Stimulated activated naive CD8-positive, alpha-beta T cell treated with anti-CD3 and anti-CD28 coated beads, Interleukin-15, Interleukin-2, amounts not matched to agents 100 U/mL and 50 U/mL, for 24 hours (primary cell): ENCODE measurements around the gene CLSTN3.

Experiments used
- ATAC-seq: fragments of 150-1000 bp; cut with Tn5 transposase; one replicate; pipeline ENCODE4 v1.10.0; 2021
- DNase-seq: peaks from one replicate; pipeline ENCODE4 v3.0.0; 2021

Gene CLSTN3

DNA sequence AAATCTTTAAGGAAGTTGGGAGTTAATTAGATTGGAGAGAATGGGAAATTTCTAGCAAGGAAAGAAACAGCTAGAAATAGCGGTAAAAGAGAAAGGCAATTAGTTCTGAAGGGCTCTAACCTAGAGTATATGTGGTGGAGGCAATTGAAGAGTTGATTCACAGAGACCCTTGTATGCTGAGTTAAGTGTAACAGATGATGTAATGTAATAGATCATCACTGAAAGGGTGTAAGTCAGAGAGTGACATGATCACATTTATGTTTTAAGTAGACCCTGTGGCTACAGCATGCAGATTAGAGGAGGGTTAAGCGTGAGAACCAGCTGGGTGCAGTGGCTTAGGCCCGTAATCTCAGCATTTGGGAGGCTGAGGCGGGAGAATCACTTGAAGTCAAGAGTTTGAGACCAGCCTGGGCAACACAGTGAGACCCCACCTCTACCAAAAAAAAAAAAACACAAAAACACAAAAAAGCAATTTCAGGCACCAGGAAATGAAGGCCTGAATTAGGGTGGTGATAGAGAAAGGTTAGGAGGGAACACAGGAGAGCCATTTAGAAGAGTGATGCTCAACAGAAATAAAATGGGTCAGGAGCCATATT lies 4.4 kb upstream of the CLSTN3 start:
- DNase-seq (no peak), ATAC-seq (no peak)

DNA sequence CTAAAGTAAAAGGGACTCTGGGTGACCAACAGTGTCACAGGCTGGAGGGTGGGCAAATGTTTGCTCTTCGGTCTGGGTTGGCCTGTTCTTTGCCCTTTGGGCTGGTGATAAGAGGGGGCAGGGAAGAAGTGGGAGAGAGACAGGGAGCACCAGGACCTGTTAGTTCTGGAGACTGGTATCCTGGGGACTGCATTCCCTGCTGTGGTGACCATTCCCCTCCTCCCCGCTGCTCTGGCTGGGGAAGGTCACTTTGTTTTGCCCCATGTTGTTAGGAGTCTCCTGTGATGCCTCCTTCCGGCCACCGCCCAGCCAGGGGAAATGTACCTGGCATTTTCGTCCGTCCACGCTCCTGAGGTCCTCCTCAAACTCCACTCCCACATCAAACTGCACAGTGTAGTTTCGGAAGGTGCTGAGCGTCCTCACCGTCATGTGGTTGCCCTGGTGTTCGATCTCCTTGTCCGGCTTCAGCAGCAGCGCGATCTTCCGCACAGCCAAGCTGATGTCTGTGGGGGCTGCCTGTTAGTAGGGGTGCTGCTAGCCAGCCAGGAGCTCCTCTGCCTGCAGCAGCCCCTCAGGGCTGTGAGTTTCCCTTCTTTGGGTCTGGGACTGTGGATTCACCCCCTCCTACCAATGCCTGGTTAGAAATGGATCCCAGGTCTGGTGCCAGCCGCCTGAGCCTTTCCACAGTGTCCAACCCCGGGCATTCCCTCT lies 2.1 kb upstream of the CLSTN3 start:
- DNase-seq = no peak
- no peak for ATAC-seq

DNA sequence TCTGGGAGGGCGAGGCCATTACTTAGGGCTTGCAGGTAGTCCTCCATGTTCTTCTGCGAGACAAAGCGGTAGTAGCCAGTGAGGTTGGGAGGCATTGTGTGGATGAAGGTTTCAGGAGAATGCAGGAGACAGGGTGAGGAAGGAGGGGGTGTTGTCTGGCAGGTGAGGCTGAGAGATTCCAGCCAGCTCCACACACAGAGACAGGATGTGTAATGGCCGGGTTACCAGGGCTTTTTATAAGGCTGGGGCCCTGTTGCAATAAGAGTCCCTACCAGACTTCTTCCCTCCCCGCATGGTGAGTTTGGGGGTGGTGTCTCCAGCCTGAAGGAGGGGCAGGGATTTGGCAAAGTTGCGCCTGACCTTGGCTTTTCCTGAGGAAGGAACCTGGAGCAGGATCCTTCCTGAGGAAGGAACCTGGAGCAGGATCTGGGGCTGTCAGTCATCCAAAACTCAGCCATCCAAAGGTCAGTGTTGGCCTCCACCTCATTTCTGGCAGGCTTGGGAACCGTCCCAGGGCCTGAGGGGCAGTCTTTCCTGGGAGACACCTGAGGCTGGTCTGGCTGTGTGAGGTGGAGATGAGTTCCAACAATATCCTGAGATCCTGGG lies 1.4 kb upstream of the CLSTN3 start, which contains the start of gene RBP5:
TSS of gene RBP5 (minus strand) at position 209 of the 606 bp plus-strand sequence. CDS start at position 95, 114 bp downstream.
- no peak for DNase-seq
- no peak for ATAC-seq

DNA sequence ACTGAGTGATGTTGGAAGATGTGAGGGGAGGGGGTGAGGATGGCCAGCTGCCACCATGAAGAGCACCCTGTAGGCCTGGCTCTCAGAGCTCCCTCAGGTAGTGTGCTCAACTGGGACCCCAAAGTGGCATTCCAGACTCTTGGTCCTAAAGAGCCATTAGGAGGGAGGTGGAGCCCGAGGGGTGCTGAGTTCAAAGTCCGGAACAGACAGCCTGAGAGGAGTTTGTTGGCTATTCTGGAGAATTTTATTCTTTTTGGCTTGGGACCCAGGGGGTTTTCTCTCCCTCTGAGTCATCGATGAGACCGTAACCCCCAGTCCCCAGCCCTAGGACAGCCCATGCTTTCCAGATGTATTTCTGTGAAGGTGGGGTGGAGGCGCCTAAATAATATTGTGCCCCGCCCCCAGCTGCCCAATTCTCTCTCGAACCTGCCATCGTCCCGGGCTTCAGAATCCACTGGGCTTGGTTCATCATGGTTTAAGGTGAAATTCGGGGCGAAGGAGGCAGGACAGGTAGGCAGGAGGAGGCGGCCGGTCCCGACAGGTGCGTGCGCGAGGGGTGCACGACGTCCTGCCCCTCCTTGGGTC lies 792 bp upstream of the CLSTN3 start:
- no peak for ATAC-seq
- DNase-seq = no peak

- peak; percentile 73 for DNase-seq
- ATAC-seq = peak; percentile 60
These were observed 730 bp downstream of the CLSTN3 start for GRCh38 chr12:7130701-7131501.

DNA sequence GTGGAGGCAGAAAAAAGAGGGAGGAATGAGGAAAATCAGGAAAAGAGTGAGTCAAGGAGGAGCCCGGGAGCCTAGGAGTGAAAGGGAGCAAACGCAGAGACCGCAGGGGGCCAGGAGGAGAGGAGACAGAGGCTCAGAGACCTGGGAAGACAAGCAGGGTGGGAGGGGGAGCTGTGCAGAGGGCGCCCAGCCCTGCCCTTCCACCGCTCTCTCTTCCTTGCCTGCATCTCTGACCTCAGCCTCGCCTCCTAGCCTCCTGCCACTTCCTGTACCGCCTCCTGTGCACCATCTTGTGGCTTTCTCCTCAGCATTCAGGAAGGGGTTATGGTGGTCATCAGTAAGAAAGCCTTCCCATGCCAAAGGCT lies 1.3 kb downstream of the CLSTN3 start:
- peak; percentile 51 for ATAC-seq
- peak; percentile 59 for DNase-seq

- ATAC-seq = no peak
- DNase-seq = no peak
These were observed 4.4 kb downstream of the CLSTN3 start for GRCh38 chr12:7134396-7135166.

DNA sequence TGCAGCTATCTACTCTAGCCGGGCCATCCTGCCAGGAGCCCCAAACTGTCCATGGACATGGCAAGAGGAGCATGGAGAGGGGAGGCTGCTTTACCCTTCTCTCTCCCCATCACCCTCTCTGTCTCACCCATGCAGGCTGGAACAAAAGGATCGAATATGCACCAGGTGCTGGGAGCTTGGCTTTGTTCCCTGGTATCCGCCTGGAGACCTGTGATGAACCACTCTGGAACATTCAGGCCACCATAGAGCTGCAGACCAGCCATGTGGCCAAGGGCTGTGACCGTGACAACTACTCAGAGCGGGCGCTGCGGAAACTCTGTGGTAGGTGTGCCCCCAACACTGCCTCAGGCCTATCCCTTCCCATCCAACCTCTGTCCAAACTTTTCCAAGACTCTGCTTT lies 5.9 kb downstream of the CLSTN3 start:
- no peak for DNase-seq
- ATAC-seq = no peak

GRCh38 chr12:7136676-7137075 lies 6.5 kb downstream of the CLSTN3 start:
- ATAC-seq = no peak

DNA sequence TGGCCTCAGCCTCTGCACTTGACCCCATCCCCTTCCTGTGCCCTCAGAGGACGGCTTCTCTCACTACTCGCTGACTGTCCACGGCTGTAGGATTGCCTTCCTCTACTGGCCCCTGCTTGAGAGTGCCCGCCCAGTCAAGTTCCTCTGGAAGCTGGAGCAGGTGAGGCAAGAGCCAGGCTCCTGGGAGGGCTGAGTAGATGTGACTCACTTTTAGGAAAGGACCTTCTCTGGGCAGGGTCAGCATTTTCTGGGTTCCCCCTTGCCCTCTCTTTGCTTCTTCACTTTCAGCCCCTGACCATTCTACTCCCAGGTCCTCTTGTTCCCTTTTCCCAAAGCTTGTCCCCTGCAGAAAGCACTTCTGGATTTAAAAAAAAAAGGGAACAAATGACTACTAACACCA lies 7.7 kb downstream of the CLSTN3 start:
- ATAC-seq = no peak
- no peak for DNase-seq

More at GRCh38 chr12:7136676-7137075, 6.5 kb downstream of the CLSTN3 start:
- no peak for DNase-seq

DNA sequence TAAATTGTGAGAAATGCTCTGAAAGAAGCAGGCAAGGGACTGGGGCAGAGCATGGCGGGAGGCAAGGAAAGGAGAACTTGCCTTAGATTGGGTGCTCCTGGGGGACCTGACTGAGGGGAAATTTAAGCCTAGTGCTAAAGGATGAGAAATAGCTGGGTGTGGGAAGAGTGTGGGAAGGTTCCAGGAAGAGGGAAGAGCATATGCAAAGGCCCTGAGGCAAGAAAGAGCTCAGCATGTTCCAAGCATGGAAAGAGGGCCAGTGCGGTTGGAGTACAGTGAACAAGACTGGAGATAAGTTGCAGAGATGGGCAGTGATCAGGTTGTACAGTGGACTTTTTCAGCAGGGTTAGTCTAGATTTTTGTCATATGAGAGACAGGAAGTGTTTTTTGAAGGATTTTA lies 9.0 kb downstream of the CLSTN3 start:
- ATAC-seq = no peak
- DNase-seq = no peak

DNA sequence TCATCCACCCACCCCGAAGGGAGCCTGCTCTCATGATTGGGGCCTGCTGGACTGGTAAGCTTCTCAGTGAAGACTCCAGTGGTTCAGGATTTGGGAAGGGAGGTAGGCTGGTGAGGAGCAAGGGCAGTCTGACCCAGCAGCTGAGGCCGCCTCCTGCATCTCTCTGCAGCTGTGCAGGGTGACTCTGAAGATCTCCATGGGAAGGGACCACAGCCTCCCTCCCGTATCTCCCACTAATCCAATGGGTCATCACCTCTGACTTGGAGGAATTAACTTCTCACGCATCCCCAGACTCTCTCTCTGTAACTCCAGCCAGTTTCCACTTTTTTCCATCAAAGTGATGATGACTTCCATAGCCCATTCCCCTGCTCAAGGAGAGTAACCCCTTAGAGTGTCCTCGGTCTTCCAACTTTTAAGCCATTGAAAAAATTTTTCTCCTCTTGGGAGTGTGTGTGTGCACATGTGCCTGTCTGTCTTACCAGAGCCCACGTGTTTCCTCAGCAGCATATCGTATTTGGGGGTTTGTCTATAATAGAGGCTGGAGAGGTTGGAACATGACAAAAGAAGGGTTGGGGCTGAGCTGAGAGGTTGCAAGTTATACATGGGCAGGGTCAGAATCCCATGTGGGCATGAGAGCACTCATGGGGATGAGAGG lies 11.3 kb downstream of the CLSTN3 start:
- no peak for DNase-seq
- ATAC-seq = no peak

- peak; percentile 61 for DNase-seq
- ATAC-seq = peak; percentile 71
These were observed 12.0 kb downstream of the CLSTN3 start for GRCh38 chr12:7142056-7142644.

- DNase-seq = no peak
- no peak for ATAC-seq
These were observed 12.8 kb downstream of the CLSTN3 start for GRCh38 chr12:7142809-7143465.

DNA sequence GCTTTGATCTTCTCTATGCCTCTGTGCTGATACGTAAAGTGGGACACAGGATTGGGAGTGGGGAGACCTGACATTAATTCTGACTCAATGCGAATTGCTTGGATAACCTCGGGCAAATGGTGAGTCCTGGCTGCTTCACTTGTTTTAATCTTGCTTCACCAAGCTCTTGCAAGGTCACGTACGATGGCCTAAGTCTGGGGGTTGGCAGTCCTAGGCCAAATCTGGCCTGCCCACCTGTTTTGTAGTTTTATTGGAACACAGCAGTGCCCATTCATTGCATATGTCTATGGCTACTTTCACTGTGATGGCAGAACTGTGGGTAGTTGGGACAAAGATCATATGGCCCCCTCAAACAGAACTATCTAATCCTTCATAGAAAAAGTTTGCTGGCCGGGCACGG lies 13.4 kb downstream of the CLSTN3 start:
- DNase-seq (no peak), ATAC-seq (no peak)

DNA sequence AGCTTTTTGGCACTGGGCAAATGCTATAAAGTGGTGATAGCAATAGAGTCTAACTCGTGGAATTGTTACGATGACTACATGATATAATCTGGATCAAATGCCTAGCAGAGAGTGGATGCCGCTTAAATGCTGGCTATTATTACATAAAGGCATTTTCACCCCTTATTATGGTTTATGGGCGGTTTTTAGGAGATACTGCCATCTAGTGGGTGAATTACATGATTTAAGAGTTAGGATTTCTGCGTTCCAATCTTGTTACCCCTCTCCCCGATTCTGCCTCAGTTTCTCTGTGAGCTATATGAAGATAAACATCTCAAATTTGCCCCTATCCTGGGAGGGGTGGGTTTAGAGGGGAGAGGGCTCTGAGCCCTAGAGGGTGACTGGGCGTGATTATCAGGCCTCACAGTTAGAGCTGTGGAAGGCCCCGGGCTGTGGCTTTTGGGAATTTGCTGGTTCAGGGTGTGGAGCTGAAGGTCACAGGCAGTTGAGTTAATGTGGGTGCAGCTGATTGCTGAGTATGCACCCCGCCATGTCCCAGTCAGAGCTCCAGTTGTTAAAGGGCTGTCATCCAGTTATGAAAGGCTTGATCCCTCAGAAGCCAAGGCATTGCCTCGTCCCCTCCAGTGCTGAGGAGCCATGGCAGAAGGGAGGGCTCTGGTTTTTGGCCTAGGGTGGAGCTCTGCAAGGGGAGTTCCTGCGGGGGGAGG lies 14.4 kb downstream of the CLSTN3 start:
- DNase-seq (no peak), ATAC-seq (no peak)

DNA sequence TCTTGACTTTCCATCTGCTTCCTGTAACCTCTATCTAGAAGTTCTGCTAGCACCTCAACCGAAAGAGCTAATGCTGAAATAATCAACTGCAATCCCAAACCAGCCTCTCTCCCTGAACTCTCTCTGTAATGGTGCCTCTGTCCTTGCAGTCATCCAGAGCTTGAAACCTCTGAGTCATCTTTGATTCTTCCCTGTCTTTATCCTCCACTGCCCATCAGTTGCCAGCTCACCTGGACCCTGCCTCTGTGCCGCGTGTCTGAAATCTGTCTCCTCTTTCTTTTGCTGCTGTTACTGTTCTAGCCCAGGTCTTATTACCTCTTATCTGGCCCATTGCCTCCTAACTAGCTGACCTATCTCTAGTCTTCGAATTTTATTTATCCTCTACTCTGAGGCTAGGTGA lies 15.5 kb downstream of the CLSTN3 start:
- ATAC-seq (no peak), DNase-seq (no peak)

DNA sequence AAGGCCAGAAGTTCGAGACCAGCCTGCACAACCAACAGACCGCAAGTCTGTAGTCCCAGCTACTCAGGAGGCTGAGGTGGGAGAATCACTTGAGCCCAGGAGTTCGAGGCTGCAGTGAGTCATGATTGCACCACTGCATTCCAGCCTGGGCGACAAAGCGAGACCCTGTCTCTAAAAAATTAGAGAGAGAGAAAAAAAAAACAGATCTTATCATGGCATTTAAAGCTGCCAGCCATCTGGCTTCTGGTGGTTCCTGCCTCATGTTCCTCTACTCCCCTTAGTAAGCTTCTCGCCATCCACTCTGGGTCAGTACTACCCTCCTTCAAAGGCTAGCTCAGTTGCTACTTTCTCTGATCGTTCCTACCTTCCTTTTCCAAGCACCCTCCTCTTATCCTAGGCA lies 16.1 kb downstream of the CLSTN3 start:
- ATAC-seq (no peak), DNase-seq (no peak)

- ATAC-seq = no peak
- DNase-seq = no peak
These were observed 16.7 kb downstream of the CLSTN3 start for GRCh38 chr12:7146906-7147305.

DNA sequence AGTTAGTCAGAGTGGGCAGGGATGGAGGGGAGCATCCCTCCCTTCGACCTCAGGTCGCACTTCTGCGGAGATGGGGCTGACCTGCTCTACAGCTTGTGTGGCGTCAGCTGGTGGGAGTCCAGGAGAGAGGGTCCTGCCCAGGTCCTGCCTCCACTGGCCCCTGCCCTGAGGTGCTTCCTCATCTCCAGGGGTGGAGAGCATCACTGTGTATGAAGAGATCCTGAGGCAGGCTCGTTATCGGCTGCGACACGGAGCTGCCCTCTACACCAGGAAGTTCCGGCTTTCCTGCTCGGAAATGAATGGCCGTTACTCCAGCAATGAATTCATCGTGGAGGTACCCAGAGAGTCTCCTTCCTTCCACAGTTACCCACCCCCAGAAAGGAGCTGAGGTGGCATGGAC lies 20.2 kb downstream of the CLSTN3 start:
- ATAC-seq (no peak), DNase-seq (no peak)
